NCI-H446 (cell line): ENCODE measurements around the gene PNLIP.

Experiments used
- DNase-seq, 2 experiments: peaks; one replicate each; lab custom pipeline; 2025; lab: John Stamatoyannopoulos, UW

The PNLIP gene

DNA sequence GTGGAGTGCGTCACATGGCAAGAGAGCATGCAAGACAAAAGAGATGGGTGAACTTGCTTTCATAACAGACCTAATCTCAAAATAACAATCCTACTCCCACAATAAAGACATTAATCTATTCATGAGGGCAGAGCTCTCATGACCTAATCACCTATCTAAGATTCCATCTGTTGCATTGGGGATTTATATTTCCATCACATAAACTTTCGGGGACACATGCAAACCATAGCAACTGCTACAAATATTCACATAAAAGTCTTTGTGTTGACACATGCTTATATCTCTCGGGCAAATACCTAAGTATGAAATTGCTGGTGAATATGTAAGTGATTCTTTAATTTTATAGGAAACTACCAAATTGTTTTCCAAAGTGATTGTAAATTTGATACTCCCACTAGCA lies 29.1 kb downstream of the PNLIP start:
- DNase-seq = no peak

DNA sequence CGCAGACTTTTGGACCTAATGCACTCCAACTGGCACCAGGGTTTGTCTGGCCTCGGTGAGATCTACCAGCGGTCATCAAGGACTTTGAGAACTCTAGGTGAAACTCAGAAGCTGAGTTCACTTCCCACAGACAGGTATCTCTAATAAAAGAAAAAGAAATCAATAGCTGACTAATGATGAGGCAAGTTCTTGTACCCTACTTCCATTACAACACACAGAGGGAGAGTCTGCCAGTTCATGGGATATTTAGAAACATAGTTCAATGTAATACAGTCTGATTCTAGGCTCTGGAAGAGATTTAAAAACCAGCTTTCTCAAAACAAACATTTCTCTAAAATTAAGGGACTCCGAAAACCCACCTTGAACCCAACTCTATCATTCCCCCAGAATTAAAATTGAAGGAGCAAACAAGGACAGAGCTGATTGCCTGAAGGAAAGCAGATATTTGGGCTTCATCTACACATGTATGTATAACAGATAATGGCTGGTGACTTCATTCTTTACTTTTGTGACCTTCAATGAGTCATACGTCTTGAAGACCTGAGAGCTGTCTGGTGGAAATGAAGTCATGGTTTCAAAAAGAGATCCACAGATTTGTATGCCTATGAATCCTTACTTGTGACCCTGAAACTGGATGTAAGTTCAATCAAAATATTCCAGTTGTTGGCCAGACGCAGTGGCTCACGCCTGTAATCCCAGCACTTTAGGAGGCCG lies 42.3 kb downstream of the PNLIP start:
- DNase-seq = no peak

DNA sequence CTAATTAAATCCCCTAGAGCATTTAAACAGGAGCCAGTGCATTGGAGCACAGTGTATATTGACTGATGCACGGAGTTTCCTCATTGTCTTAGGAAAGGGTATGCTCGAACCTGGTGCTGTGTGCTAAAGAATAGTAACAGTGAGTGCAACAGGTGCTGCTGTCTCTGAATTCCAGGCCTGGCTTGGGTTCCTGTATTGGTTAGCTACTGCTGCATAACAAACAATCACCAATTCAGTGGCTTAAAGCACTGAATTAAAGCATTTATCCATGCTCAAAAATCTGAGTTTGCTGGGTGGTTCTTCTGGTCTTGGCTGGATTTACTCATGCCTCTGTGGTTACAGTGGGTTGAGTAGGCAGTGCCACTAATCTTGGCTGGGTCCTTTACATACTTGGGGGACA lies 43.3 kb downstream of the PNLIP start:
- no peak for DNase-seq

DNA sequence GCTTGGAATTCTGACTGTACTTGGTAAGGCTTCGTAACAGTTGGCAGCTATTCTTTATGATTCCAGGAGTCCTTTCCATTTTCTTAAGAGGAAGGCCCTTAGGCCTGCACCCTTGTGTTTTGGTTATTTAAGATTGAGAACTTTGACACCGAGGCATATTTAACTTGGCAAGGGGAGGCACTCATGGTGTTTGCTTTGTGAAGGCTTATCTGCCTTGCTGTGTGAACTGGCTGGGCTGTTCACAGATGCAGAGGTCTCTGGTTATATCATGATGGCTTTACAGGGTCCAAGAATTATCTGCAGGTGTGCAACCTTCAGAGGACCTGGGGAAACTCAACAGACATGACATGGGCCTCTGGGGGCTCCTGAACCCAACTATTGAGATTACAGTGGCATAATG lies 44.2 kb downstream of the PNLIP start:
- DNase-seq = no peak

DNA sequence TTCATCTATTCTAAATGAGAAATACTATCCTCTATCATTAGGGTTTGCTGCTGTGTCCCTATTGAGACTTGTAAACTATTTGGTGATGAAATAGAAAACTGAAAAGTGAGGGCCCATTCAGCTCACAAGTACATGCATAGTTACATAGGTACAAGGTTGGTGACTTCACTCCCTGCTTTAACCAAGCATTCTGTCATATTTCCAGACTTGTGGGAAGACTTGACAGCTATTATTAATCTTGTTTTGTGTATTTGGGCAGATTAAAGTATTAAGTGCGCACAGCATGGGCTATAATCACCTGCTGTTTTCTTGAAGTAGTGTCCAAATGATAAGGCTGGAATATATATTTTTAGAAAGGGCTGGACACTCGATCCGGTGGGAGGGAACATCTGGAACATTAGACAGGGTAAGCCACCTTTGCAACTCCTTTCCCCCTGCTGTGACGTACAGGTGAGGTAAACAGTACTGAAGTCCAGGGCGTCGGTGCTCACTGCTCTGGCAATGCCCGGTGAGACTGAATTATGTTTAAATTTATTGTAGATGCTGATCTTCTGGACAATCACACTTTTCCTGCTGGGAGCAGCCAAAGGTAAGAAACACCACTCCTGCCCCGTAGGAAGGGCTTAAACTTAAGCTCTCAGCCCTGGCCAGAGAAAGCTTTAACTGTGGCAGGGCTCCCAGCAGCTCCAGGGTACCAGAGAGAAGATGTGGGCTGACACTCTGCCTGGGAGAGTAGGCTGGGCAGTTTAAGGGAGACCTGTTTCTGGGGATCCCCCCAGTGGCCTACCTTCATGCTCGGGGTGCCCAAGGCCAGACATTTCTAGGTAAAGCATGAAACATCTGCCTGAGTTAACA lies 45.1 kb downstream of the PNLIP start, which contains the start of gene PNLIPRP1:
TSS of gene PNLIPRP1 (plus strand) at position 370 of the 855 bp plus-strand sequence. CDS start at position 541, 171 bp downstream.
- DNase-seq = no peak

DNA sequence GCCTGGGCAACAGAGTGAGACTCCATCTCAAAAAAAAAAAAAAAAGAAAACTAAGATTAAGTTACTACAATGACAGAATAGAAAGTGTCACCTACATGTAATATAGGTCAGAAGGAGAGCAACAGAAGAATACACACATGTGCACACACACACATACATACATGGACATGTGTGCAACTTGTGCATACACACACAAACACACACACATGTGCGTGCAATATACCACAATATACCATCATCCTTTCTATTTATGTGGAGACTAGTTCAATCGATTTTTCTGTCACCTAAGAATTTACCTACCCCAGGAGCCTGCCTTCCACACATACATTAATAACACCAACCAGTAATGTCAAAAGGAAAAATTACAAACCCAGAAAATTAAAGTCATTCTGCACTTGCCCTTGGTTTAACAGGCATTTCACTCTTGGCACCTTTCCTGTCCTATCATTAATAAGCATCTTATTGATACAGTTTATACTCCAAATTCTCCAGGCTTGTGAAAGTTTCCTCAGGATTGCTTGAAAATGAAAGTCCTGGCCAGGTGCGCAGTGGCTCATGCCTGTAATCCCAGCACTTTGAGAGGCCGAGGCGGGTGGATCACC lies 47.5 kb downstream of the PNLIP start:
- no peak for DNase-seq

DNA sequence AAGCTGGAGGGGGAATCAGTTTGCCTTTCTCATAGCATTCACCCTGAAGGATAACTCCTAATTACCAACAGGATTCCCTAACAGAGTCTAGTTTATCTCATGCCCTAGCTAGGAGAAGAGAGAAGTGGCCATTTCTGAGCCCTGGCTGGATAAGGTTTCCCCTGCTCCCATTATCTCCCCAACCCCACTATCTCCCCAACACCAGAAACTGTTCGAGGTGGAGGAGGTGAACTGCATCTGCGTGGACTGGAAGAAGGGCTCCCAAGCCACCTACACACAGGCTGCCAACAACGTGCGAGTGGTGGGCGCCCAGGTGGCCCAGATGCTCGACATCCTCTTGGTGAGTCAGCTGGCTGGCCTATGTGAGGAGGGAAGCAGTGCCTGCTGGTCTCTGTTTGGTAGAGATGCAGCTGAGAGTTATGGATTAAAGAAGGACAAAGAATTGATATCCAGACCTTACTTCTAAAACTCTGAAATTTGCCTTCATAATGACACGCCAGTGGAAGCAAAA lies 48.8 kb downstream of the PNLIP start:
- DNase-seq = no peak

DNA sequence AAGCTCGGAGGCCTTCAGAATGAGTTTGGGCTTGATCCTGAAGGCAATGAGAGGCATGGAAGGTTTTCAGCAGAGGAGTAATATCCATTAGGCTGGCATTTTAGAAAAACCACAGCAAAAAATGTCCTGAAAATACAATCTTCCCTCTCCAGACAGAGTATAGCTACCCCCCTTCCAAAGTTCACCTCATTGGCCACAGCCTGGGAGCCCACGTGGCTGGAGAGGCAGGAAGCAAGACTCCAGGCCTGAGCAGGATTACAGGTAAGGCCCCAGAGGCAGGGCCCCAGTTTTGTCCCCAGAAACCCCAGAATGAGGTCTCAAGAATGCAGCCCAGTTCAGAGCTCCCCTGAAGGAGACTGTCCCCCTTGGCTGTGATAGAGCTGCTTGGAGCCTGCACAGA lies 50.3 kb downstream of the PNLIP start:
- no peak for DNase-seq

DNA sequence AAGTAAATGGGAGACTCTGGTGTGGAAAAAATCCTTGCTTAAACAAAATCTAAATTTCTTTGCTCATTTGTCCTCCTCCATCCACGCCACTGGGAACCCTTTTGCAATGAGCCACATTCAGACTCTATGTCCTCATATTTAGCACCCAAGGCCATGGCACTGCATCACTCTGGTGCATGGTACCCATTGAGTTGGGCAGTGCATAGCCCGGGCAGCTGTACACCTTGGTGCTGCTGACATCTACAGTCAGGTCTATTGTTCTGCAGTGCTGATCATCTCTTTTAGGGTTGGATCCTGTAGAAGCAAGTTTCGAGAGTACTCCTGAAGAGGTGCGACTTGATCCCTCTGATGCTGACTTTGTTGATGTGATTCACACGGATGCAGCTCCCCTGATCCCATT lies 51.8 kb downstream of the PNLIP start:
- DNase-seq = no peak

DNA sequence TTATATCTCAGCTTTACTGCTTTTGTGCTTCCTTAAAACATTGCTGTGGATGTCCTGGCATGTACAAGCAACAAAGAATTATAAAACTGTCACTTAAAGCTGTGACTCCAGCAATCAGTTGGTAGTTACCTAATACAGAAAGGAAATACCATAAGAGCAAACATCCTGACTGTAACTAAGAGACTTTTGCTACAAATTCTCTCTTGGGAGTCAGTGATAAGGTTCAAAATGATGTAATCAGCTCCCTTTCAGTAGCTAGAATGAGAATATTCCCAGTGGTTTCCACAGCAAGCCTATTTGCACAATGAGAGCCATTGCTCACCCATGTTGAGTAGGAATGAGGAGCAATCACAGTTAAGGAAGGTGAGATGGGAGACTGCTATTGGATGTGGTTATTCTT lies 52.6 kb downstream of the PNLIP start:
- DNase-seq = no peak

DNA sequence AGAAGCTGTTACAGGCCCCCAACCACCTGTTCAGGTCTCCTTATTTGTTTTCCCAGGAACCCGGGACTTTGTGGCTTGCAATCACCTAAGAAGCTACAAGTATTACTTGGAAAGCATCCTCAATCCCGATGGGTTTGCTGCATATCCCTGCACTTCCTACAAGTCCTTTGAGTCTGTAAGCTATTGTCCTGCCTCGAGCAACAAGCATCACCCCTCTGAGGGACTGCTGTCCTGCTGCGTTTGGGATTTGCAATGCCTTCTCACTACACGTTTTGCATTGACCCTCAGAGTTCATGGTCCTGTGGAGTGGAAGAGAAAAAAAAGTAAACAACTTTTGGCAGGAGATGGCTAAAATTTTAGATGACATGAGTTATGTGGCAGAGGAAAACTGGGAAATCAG lies 54.3 kb downstream of the PNLIP start:
- no peak for DNase-seq

DNA sequence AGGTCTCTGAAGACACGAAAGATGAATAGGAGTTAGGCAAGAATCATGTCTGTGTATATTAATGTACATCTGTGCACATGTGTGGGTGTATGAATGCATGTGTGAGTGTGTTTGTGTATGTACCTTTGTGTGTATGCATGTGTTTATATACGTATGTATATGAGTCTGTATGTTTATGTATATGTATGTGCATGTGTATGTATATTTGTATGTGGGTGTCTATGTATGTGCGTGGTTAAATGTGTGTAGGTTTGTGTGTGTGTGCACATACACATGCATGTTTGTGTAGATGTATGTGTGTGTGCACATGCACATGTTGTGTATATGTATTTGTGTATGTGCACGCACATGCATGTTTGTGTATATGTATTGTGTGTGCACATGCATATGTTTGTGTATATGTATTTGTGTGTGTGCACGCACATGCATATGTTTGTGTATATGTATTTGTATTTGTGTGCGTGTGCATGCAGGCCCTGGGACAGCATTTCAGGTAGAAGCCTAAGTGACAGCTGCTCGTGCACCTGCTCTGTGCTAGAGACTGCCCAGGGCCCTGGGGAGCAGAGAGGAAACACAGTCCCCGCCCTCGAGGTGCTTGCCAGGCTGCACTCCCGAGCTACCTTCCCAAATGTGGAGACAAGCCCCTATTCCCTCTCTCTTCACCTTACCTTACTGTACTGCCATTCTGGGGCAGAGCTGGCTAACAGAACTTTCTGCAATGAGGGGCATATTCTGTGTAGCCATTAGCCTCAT lies 57.1 kb downstream of the PNLIP start:
- DNase-seq = no peak

DNA sequence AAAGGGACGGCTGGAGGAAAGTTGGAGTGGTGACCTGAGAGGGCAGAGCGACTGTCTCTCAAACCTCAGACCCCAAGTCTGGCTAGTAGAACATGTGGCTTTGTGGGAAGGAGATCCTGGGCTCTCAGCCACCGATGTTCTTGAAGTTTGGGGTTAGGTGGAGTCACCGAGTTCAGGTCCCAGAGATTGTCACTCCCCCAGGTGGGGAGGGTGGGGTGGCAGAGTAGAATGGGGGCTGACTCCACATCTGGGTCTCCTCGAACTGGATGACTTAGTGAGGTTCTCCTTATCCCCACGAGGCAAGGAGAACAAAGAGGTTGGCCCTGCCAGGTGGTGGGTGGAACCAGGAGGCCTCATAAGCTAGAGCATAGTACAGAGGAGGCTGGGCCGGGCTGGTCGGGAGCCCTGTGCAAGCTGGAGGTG lies 60.3 kb downstream of the PNLIP start:
- DNase-seq = no peak

DNA sequence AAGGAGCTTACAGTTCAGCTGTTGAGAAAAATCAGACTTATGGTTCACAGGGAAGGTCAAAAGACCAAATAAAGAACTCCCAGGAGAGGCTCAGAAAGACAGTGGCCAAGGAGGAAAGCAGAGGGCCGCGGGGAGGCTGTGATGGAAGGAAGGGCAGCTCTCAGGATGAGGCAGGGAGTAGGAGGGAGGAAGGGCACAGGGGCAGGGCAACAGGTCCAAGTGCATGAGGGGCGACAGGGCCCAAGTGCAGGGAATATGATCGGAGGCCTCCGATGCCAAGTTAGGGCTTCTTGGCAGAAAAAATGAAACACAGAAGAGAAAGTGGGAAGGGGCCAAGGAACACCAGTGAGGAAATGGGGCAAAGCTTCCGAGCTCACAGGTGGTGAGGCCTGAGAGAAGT lies 61.6 kb downstream of the PNLIP start:
- no peak for DNase-seq

DNA sequence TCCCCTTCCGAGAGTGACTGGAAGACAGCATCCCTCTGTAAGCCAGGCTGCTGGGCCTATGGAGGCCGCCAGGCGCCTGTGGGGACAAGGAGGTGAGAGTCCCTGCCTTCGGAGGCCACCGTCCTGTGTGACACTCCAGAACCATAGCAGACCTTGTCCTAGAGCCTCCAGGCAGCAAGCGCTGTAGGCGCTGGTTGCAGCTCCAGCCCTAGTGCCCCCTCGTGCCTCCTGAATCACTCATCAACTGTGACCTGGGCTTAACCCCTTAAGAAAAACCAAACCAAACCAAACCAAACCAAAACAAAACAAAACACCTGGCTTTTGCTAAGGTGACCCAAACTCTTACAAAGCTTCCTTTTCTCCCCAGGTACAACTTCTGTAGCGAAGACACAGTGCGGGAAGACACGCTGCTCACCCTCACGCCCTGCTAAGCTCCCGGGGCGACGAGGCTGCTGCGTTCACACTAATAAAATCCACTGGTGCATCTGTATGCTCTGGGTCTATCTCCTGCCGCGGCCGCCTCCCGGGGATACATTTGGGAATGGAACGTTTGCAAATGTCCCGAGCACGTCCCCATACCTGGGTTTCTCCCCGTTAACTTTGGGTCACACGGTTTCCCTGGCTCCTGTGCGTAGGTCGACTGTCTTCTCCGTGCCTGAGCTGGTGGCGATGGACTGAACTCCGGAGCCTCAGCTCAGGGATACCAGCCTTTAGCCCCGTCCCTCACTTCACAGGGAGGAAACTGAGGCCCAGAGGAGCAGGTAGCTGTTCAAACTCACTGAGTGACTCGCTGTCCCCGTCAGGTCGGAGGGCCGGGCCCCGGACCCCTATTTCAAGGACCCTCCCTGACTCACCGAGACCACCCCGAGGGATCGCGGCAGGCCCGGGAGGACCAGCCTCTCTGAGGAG lies 63.2 kb downstream of the PNLIP start:
- DNase-seq = no peak

DNA sequence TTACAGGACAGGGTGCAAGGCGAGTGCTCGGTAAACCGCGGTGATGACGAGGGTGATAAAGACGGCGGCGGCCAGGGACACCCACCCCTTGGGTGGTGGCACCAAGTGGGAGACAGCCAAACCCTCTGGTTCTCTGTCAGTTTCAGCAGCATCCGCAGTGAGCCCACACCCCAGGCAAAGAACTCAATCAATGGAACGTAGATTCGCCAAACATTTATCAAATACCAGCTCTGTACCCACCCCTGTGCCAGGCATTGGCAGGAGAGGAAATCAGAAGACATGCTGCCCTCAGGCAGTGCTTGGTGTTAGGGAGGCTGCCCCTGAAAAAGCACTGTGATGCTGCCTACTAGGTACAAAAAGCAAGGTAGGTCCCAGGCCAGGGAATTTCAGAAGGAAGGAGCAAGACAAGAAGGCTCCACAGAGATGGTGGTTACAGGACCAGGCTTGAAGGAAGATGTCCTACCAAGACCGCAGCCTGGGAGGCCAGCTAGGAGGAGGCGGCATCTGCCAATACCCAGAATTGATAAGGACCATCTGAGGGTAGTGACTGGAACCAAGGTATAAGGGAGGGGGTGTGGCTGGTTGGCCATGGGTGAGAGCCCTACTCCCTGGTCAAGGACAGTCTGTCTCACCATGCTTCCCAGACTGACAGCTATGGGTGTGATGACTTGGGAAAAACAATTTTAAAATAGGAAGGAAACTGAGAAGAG lies 64.9 kb downstream of the PNLIP start:
- no peak for DNase-seq

DNA sequence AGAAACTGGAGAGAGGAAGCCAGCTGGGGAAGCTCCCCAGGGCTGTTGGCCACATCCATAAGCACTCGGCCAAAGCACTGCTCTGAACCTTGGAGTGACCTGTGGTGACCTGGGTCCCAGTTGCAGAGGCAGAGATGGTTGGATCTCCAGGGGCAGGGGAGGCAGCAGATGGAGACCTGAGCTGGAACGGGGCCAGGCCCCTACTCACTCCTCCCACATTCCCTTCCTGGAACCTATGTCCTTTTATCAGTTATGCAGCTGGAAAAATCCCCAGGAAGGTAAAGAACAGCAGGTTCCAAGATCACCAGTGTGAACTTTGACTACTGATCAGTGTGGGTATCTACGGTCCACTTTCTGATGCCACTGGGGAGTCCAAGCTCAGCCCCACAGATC lies 65.4 kb downstream of the PNLIP start:
- DNase-seq = no peak

DNA sequence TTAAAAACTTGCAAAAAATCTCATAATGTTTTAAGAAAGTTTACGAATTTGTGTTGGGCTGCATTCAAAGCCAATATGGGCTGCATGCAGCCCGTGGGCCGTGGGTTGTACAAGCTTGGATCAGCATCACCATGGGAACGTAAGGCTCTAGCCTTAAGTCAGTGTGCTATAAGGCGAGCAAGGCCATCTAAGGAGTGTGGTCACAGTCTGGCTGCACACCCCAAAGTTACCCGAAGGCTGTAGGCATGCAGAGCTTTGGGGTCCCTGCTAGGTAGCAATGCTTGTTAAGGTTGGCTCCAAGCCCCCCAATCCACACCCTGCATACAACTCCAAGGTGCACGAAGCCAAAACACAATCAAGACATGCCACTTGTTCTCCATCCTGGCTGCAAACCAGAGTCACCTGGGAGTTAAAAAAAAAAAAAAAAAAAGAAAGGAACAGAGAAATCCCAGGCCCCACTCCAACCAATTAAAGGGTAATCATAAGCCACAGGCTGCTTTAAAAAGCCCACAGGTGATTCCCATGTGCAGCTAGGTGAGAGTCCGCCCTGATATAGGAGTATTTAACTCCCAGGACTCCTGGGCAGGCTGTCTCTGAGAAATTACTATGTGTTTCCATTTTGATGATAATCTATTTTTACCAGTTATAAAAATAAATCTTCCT lies 66.5 kb downstream of the PNLIP start:
- DNase-seq = no peak

DNA sequence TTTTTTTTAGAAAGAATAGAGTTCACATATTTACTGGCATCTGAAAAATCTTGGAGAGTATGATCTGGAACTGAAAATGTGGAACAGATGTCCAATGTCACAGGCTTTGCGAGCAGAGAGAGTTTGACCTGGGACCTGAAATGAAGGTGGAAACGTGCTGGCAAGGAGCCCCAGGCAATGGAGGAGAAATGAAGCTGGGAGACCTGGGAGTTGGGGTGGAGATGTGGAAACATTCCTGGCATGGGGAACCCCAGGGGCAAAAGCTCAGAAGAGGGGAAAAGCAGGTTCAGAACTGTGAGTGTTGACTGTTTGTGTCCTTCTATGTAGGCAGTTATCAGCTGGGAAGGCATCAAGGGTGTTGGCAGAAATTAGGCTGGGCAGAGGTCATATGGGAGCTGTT lies 67.7 kb downstream of the PNLIP start:
- no peak for DNase-seq

DNA sequence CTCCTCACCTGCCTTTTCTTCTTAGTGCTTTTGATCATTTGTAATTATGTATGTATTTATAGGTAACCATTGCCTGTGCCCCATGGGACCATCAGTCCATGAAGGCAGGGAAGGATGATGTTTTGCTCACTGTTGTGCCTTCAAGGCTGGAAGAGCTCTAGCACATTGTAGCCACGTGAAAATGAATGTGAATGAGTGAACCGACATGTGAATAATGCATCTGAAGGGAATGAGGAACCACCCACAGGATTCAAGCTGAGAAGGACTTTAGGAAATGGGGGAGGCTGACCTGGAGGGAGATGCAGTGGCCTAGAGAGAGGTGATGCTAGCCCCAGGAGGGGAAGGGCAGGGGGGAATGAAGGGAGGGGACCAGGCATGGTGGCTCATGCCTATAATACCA lies 69.1 kb downstream of the PNLIP start:
- no peak for DNase-seq
